Liver (tissue), 3 donors: ENCODE measurements around the gene MCF2.

Experiments
- CTCF ChIP-seq: fragments of 150-350 bp; IDR thresholded peaks from 2 replicates; pipeline ENCODE4 v1.5.1; 2017; ENCODE audit warnings: improper control_type of control experiment, low read depth, low read length; ENCODE audit not compliant: missing input control
- EGR1 ChIP-seq, 2 donors: IDR thresholded peaks; 2 replicates each; pipeline ENCODE4 v1.6.1; 2016 to 2018; ENCODE audit warnings: antibody characterized with exemption in 2 of 2, low read depth in 2 of 2
- GABPA ChIP-seq, 2 donors: IDR thresholded peaks in 1 of 2; conservative IDR thresholded peaks in 1 of 2; 2 replicates each; pipeline ENCODE4 v1.6.1; 2016; ENCODE audit warnings: antibody characterized with exemption in 2 of 2, mild to moderate bottlenecking in 1 of 2, moderate library complexity in 1 of 2
- JUND ChIP-seq, 2 donors: IDR thresholded peaks; 2 replicates each; pipeline ENCODE4 v1.6.1; 2016; ENCODE audit warnings: antibody characterized with exemption in 2 of 2
- RXRA ChIP-seq, 2 donors: IDR thresholded peaks; 2 replicates each; pipeline ENCODE4 v1.6.1; 2017 to 2018; ENCODE audit warnings: antibody characterized with exemption in 2 of 2, mild to moderate bottlenecking in 1 of 2
- SP1 ChIP-seq: IDR thresholded peaks from 2 replicates; pipeline ENCODE4 v1.6.1; 2018; ENCODE audit warnings: antibody characterized with exemption, mild to moderate bottlenecking
- TAF1 ChIP-seq: conservative IDR thresholded peaks from 2 replicates; pipeline ENCODE4 v1.6.1; 2016; ENCODE audit warnings: antibody characterized with exemption, mild to moderate bottlenecking
- YY1 ChIP-seq: IDR thresholded peaks from 2 replicates; pipeline ENCODE4 v1.6.1; 2016; ENCODE audit warnings: antibody characterized with exemption, mild to moderate bottlenecking
- ZBTB33 ChIP-seq: IDR thresholded peaks from 2 replicates; pipeline ENCODE4 v1.6.1; 2016; ENCODE audit warnings: antibody characterized with exemption
- donor health status: healthy.
- donor health status: healthy.

GRCh38 chrX:139600105-139600504, 107.9 kb downstream of the MCF2 start:
- TF ChIP-seq ZBTB33: no peak
- TF ChIP-seq JUND (IDR thresholded peaks at IDR 0.05): no peak
- no peak for TF ChIP-seq EGR1 (IDR thresholded peaks at IDR 0.05; ENCODE audit: low read depth in 2 of 2)
- TF ChIP-seq CTCF: no peak
- TF ChIP-seq TAF1: no peak
- TF ChIP-seq RXRA (IDR thresholded peaks at IDR 0.05): no peak
- TF ChIP-seq GABPA (IDR thresholded peaks at IDR 0.05 in 1 of 2, conservative IDR thresholded peaks at IDR 0.05 in 1 of 2): no peak
- no peak for TF ChIP-seq YY1
- no peak for TF ChIP-seq SP1
